GM19467 (cell line): ENCODE data around the gene SPINK2.

ENCODE experiments used
- ATAC-seq: cut with Tn5 transposase; IDR thresholded peaks from one replicate; pipeline ENCODE4 v1.9.1; 2021; ENCODE audit warnings: mild to moderate bottlenecking, moderate library complexity; ENCODE audit not compliant: unreplicated experiment

Gene SPINK2

GRCh38 chr4:56821381-56822243 is at the start of gene SPINK2:
Gene SPINK2 (minus strand): TSS chr4:56821701. CDS start chr4:56821662, 39 bp downstream.
- peak; percentile 59 for ATAC-seq

DNA sequence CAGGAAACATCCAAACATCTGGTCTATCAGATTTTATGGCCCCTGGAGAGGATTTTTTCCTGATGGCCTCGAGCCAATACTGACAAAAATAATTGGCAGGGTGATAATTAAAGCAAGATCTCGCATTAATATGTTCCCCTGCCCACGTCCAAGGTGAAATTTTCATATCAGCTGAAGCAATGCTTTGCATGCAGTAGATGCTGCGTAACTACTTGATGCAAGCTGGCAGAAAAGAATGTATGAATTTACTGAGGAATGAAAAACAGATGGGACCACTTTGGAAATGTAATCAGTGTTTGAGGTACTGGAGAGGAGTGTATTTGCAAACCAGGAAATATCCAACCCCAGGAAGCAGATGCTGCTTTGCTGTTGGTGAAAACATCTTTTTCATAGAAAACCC is 49.4 kb upstream of the SPINK2 start:
- ATAC-seq, result no peak

DNA sequence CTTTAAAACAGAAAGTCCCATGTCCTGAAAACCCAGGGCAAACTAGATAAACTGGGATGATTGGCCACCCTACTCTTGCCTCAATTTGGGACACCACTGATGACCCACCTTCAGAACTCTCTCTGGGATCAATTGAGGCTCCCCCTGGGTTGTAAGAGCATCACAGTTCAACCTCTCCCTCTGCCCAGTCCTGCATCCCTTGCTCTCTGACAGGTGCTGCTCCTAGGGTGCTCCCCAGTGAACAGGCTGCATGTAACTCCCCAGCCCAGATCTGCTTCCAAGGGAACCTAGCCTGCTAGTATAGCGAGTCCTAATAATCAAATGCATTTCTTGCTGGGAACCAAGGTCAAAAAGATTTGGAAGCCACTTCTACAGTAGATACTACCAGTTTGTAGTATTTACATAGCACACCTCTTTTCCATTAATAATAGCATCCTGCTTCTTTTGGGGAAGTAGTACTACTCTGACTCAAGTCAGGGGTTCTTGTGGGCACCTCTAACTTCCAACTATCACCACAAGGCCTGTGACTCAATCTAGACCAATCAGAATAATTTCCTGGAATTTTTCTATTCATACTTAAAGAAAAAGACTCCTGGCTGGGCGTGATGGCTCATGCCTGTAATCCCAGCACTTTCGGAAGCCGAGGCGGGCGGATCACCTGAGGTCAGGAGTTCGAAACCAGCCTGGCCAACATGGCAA is 42.1 kb upstream of the SPINK2 start:
- no peak for ATAC-seq

- ATAC-seq, result no peak
Measured at GRCh38 chr4:56861360-56861759, 39.9 kb upstream of the SPINK2 start.

GRCh38 chr4:56860781-56861180 is 39.3 kb upstream of the SPINK2 start:
- no peak for ATAC-seq

- peak; percentile 56 for ATAC-seq
Measured at GRCh38 chr4:56859841-56860240, 38.3 kb upstream of the SPINK2 start.

- no peak for ATAC-seq
Measured at GRCh38 chr4:56857601-56858309, 36.3 kb upstream of the SPINK2 start.

- ATAC-seq, result no peak
Measured at GRCh38 chr4:56856656-56857055, 35.2 kb upstream of the SPINK2 start.

DNA sequence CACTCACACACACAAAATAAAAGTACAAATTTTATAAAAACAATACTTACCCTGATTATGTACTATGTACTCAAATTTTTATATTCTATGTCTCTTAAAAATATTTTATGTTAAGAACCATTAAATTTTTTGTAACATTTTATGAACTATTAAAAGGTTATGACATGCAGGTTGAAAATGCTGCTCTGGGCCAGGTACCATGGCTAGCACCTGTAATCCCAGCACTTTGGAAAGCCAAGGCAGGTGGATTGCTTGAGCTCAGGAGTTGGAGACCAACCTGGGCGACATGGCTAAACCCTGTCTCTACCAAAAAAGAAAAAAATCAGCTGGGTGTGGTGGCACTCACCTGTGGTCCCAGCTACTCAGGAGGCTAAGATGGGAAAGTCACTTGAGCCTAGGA is 29.4 kb upstream of the SPINK2 start:
- ATAC-seq, result no peak

DNA sequence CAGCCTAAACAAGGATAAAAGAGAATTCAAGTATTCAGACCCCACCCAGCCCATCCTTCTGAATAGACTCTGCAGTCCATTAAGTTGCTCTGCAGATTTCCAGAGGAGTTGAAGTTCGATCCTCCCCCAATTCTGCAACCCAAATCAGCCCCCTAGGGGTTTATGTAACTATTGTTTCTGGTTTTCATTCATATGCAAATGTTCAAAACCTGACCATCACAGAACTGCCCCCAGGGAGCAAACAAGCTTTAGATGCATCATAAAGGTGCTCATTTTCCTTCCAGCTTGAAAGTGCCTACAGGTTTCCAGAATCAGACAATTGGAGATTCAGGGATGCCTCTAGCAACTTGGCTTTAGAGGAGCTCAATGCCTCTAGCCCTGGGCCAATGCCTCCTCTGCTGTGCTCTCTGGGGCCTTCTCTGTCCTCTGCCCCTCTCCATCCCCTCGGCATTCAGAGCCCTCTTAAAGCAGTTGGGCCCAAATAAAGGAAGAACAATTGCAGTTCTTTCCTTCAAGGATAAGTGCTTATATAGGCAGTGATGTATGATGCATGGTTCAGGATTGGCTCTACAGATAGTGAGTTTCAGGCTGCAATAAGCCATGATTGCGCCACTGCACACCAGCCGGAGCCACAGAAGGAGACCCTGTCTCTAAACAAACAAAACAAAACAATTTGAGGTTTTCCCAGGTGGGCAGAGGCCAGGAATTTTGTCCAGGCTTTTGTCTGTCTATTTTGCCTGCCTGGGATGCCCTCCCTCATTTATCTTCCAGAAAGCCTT is 23.5 kb upstream of the SPINK2 start:
- no peak for ATAC-seq

DNA sequence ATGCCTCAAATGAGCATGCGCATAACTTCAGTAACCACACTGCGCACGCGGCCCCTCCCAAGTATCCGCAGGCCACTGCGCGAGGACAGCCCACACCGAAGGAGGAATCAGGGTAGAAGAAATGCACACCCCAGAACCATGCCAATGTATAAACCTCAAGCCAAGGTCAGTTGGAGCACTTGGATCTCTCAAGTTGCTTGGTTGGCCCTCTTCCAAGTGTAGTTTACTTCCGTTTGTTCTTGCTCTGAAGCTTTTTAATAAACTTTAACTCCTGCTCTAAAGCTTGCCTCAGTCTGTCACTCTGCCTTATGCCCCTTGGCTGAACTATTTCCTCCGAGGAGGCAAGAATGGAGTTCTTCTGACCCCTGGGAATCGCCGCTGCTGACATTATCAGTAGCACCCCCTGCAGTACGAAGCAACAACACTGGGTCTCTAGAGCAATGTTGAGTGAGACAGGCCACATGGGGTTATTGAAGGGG is 22.0 kb upstream of the SPINK2 start:
- no peak for ATAC-seq

- ATAC-seq, result no peak
Measured at GRCh38 chr4:56840559-56840958, 19.1 kb upstream of the SPINK2 start.

DNA sequence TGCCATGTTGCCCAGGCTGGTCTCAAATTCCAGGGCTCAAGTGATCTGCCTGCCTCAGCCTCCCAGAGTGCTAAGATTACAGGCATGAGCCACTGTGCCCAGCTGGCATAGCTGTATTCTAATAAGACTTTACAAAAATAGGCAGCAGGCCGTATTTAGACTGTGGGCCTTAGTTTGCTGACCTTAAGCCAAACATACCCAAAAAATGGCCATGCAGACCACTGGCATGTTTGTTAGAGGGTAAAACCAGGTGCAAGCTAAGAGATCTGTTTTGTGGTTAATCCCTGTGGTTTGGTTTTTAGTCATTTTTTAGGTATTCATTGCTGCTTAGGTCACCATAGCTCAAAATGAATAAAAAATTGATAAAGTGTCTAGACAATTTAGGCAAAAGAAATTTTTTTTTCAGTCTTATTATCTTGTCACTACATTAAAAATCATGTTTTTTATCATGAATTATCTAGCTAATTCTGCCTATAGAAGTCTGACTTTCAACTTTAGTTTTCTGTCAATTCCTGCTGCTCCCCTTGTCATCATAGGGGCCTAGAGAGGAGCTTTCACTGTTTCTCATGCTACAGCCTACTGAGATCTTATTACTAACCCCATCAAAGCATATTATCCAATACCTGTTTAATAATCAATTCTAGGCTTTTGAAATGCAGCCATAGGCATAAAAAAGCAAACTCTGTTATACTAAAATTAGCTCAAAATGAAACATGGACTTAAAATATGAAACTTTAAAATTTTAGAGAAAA is 7.5 kb upstream of the SPINK2 start:
- no peak for ATAC-seq

DNA sequence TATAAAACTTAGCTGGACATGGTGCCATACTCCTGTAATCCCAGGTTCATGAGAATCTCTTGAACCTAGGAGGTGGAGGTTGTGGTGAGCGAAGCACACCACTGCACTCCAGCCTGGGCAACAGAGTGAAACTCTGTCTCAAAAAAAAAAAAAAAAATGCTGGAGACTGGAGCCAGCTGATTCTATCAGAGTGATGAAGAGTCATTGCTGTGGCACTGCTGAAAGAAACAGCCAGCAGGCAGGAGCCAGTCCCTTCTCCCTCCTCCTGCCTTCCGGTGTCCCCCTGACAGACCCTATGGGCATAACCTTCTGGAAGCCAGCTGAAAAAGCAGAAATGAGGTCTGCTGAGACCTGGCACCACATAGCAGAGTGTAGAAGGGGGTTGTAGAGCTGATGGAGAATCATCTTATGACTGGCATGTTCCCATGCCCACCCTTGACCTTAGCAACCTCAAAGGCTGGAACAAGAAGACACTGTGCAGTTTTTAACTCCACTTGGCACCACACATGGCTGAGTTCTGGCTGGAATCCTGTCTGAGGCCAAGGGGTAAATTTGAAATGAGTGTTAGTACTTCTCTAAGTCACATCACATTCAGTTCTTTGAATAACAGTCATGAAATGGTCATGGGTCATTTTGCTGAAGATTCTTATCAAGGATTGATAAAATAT is 2.6 kb upstream of the SPINK2 start:
- ATAC-seq, result no peak

- no peak for ATAC-seq
Measured at GRCh38 chr4:56818797-56819196, 2.7 kb downstream of the SPINK2 start.

GRCh38 chr4:56817840-56818491 is 3.5 kb downstream of the SPINK2 start:
- ATAC-seq, result peak; percentile 78

DNA sequence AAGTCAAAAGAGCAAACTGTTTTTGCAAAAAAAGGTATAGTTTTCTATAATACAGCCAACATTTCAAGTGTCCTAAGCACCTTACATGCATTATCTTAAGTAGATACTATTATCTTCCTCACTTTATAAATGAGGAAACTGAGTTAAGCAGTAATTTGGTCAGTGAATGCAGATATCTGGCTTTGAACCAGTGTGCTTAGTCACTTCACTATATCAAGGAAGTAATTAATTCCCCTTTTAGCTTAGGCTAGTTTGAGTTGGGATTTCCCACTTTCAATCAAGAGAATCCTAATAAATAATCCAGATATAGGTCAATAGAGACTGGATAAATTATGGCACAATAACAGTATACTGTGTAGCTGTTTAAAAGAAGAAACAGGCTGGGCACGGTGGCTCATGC is 14.8 kb downstream of the SPINK2 start:
- ATAC-seq, result no peak

- no peak for ATAC-seq
Measured at GRCh38 chr4:56804551-56804950, 16.9 kb downstream of the SPINK2 start.

DNA sequence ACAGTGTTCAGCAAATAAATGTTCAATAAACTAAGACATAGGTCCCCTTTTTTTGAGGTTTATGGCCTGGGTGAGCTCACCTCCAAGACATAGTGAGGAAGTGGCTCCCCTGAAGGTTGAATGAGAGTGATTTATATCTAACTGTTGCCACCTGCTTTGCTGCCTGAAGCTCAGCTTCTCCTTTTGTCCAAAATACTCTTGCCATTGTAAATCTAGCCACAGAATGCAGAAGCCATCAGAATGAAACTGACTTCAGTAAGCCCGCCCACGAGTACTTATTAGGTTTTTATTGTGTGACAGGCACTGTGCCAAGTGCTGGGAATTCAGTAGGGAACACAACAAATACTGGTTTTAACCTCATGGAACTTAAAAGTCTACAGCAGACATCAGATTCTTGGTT is 18.0 kb downstream of the SPINK2 start:
- no peak for ATAC-seq
